Tongue (tissue), 2 donors: Measurements from ENCODE around the gene SARS1. TPM values are rescaled to one million over a fixed set of nuclear protein-coding genes. Genes with fewer than 3 reads are reported as not detected.

Experiments
- DNase-seq: peaks from one replicate; pipeline ENCODE4 v3.0.0-alpha.2; 2015
- total RNA-seq: library from RNA; depleted of rRNA; stranded (reverse); fragments of >200 nt; gene quantifications from one replicate; pipeline ENCODE4 v1.2.3, GENCODE V29; 2014

SARS1 gene
- total RNA-seq, 1 donor from 2014 or later = 99.2 TPM

GRCh38 chr1:109225711-109226445 lies 12.2 kb downstream of the SARS1 start:
- no peak for DNase-seq

- DNase-seq = no peak
These were observed 14.4 kb downstream of the SARS1 start for GRCh38 chr1:109228167-109228566.

- DNase-seq = no peak
These were observed 15.9 kb downstream of the SARS1 start for GRCh38 chr1:109229531-109230127.

GRCh38 chr1:109231066-109231465 lies 17.3 kb downstream of the SARS1 start:
- DNase-seq = no peak

- DNase-seq = no peak
These were observed 21.4 kb downstream of the SARS1 start for GRCh38 chr1:109235137-109235536.

- DNase-seq = no peak
These were observed 23.8 kb downstream of the SARS1 start for GRCh38 chr1:109237512-109237911.

- no peak for DNase-seq
These were observed 24.7 kb downstream of the SARS1 start for GRCh38 chr1:109238382-109238781.

- DNase-seq = no peak
These were observed 25.3 kb downstream of the SARS1 start for GRCh38 chr1:109239047-109239408.

- no peak for DNase-seq
These were observed 25.8 kb downstream of the SARS1 start for GRCh38 chr1:109239409-109240068.

- peak; percentile 83 for DNase-seq
These were observed 26.7 kb downstream of the SARS1 start for GRCh38 chr1:109240158-109241152.

GRCh38 chr1:109241344-109241743 lies 27.6 kb downstream of the SARS1 start:
- no peak for DNase-seq

- DNase-seq = no peak
These were observed 28.2 kb downstream of the SARS1 start for GRCh38 chr1:109241841-109242345.

- DNase-seq = no peak
These were observed 28.7 kb downstream of the SARS1 start for GRCh38 chr1:109242387-109242786.

- no peak for DNase-seq
These were observed 29.5 kb downstream of the SARS1 start for GRCh38 chr1:109243221-109243620.

GRCh38 chr1:109243860-109244552 lies 30.3 kb downstream of the SARS1 start:
- no peak for DNase-seq

- DNase-seq = no peak
These were observed 32.4 kb downstream of the SARS1 start for GRCh38 chr1:109246141-109246551.

- no peak for DNase-seq
These were observed 34.0 kb downstream of the SARS1 start for GRCh38 chr1:109247401-109248365.

GRCh38 chr1:109248444-109248796 lies 34.7 kb downstream of the SARS1 start:
- DNase-seq = no peak

GRCh38 chr1:109248797-109249629 lies 35.3 kb downstream of the SARS1 start, which contains the start of gene CELSR2:
Gene CELSR2, plus strand, starts transcription at chr1:109249539. Its CDS starts 541 bp downstream, at chr1:109250080.
- DNase-seq = peak; percentile 81
